ENCODE results near the gene TMIE. TPM values are rescaled to one million over a fixed set of nuclear protein-coding genes. Genes with fewer than 3 reads are reported as not detected.

Gene TMIE, protein sequence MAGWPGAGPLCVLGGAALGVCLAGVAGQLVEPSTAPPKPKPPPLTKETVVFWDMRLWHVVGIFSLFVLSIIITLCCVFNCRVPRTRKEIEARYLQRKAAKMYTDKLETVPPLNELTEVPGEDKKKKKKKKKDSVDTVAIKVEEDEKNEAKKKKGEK
- total RNA-seq (0.26 TPM), polyA plus RNA-seq (1.0 TPM)

DNA sequence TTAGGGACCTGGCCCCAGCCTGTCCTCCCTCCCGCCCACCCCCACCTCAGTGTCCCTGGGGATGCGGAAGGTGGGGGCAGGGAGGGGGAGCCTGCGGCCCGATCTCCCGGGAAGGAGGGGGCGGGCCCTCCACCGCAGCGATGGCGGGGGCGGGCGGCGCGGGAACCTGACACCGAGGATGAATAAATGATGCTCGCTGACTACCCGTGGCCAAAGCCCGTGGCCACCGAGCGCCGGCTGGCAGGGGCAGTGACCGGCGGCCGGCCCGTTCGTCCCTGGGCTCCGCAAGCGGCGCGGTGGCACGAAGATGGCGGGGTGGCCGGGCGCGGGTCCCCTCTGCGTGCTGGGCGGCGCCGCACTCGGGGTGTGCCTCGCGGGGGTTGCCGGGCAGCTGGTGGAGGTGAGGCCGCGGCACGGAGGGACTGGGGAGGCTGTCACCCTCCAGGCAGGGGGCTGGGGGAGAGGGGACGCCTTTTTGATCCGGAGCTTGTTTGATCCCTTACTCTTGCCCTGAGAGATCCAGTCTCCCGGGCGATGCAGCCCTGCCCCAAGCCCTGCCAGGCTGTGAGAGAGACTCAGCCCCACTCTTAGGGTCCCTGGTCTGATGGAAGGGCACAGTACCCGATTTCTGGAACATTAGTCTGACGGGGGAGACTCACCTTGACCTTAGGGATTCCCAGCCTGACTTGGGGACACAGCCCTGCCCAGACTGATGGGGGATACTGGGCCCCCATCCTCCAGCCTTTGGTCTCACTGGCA lies at the start of gene TMIE:
Gene TMIE (plus strand): TSS at position 212 of the 759 bp plus-strand sequence. CDS start 96 bp downstream, at position 308.
- DNase-seq (ENCODE audit: extremely low spot score): no peak
- H3K27ac ChIP-seq (ENCODE audit: low read depth): no peak within 1 kb of the TSS
- WGBS: 6% methylated on average over 51 of the region's 51 CpGs

DNA sequence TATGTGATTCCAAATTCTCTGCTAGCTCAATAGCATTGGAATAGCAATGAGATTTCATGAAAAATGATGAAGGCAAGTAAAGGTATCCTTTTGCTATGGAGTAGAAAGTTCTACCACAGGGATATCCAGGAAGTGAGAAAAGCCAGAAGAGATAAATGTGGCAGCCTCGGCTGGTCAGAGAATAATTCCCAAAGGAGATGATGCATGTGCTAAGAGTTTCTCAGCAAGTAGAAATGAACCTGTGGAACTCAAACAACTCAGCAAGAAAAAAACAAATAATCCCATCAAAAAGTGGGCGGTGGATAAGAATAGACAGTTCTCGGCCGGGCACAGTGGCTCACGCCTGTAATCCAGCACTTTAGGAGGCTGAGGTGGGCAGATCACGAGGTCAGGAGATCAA lies 45.9 kb upstream of the TMIE start:
- no peaks in the 10 kb centered on the region for H3K4me1 ChIP-seq (ENCODE audit: insufficient read depth)
- no peaks in the 10 kb centered on the region for H3K36me3 ChIP-seq (ENCODE audit: insufficient read depth)
- no peak overlapping the region for H3K27ac ChIP-seq (ENCODE audit: low read depth)
- 77% methylated on average over 6 of the region's 6 CpGs for WGBS
- H3K4me3 ChIP-seq (ENCODE audit: low read depth, low read length): no peak overlapping the region
- no peak for DNase-seq (ENCODE audit: extremely low spot score)

More for the DNA sequence above, at the start of gene TMIE:
- Histone ChIP-seq H3K4me1 (ENCODE audit: insufficient read depth) (no peaks in the 10 kb centered on the region), H3K36me3 (ENCODE audit: insufficient read depth) (no peaks in the 10 kb centered on the region), H3K4me3 (ENCODE audit: low read depth, low read length) (peak within 1 kb of the TSS; percentile 37)

DNA sequence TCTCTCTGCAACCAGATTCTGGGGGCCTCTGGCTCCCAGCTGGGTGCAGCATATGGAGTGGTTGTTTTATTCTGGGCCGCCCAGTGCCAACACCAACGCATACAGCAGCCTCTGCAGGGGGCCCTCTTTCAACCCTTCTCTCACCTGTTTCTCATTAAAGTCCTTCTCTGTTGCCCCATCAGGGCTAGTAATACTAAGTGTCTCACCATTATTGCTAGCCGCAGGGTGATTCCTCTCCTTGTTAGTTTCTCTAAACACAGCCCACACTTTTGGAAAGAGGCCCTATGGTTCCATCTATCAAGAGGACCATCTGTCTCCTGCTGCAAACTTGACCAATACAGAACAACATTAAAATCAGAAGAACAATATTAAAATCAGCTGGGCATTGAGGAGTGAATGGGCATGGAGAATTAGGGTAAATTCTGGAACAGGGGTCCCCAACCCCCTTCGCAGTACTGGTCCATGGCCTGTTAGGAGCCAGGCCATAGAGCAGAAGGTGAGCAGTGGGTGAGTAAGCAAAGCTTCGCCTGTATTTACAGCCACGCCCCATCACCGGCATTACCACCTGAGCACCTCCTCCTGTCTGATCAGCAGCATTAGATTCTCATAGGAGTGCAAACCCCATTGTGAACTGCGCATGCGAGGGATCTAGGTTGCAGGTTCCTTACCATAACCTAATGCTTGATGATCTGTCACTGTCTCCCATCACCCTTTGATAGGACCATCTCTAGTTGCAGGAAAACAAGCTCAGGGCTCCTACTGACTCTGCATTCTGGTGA lies 44.2 kb upstream of the TMIE start:
- H3K36me3 ChIP-seq (ENCODE audit: insufficient read depth): no peaks in the 10 kb centered on the region
- H3K4me3 ChIP-seq (ENCODE audit: low read depth, low read length): no peak overlapping the region
- WGBS: 85% methylated on average over 9 of the region's 9 CpGs
- DNase-seq (ENCODE audit: extremely low spot score): no peak
- H3K27ac ChIP-seq (ENCODE audit: low read depth): no peak overlapping the region
- no peaks in the 10 kb centered on the region for H3K4me1 ChIP-seq (ENCODE audit: insufficient read depth)

DNA sequence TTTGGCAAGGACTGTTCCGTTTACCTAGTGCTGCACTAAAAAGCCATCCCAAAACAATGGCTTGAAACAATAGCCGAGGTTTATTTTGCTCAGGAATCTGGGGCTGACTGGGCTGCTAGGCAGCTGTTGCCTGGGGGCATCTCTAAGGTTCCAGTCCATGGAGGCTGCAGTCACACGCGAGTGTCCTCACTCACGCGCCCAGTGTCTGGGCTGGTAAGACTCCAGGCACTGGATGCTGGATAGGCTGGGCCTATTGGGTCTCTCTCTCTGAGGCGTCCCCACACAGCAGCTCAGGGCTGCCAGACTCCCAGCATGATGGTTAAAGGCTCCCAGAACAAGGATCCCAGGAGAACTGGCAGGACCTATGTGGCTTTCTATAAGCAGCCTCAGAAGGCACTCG lies 41.9 kb upstream of the TMIE start:
- Histone ChIP-seq H3K27ac (ENCODE audit: low read depth) (no peak overlapping the region), H3K4me1 (ENCODE audit: insufficient read depth) (no peaks in the 10 kb centered on the region), H3K36me3 (ENCODE audit: insufficient read depth) (no peaks in the 10 kb centered on the region), H3K4me3 (ENCODE audit: low read depth, low read length) (no peak overlapping the region)
- 93% methylated on average over 8 of the region's 8 CpGs for WGBS
- DNase-seq (ENCODE audit: extremely low spot score): no peak

DNA sequence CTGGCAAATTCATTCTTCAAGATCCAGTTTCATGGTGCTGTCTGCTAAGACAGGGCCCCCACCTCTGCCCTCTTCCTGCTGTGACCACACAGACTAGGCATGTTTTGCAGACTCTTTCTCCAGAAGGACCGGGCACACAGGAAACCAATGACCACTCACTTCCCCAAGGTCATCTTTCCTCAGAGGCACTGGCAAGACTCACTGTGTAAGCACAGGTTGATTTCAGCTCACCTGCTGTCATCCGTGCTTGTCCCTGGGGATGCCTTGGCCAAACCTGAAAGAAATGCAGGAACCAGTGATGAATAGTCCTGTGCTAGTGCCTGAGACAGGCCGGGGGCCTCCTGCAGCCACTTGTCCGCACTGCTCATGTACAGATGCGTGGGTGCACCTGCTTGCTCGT lies 41.2 kb upstream of the TMIE start:
- Histone ChIP-seq H3K4me1 (ENCODE audit: insufficient read depth) (no peaks in the 10 kb centered on the region), H3K4me3 (ENCODE audit: low read depth, low read length) (no peak overlapping the region), H3K36me3 (ENCODE audit: insufficient read depth) (no peaks in the 10 kb centered on the region), H3K27ac (ENCODE audit: low read depth) (no peak overlapping the region)
- 91% methylated on average over 6 of the region's 6 CpGs for WGBS
- DNase-seq (ENCODE audit: extremely low spot score): no peak

DNA sequence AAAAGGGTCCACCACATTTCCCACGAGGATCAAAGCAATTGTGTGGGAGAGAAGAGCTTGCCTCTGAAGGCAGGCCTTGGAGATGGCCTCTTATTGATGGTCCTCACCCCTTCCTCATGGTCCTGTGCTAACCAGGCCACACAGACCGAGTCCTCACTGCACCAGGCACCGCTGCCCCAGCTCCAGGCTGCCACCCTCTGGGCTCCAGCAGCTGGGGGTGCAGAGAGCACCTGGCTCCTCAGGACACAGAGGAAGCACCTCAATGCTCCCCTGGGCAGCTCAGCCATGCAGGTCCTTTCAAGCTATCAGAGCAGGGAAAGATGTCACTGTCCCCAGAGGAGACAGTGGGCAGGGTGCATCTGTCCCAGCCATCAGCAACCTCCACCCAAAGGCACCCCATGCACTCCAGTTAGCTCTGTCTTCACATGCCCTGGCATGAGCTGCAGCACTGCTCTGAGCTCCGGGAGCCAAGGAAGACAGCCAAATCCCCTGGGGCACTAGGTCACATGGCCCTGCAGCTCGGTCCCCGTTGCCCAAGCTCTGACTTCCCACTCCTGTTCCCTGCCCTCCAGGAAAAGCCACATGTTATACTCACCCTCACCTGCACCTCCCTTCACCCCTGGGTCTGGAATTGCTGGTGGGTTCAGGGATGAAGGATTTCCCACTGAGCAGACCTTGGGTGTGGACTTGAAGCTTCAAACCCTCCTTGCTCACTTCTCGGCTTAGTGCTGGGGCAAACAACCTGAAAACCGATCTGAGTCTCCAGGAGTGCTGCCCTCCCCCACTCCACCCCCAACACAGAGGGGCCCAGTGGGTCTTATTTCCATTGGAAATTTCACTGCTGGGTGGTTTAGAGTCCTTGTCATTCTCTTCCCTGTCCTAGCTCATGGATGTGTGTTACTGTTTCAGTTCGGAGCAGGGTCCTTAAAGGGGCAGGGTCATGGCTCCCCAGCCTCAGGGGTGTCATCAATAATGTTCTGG lies 40.4 kb upstream of the TMIE start:
- no peak overlapping the region for H3K27ac ChIP-seq (ENCODE audit: low read depth)
- 55% methylated on average over 9 of the region's 9 CpGs for WGBS
- no peak for DNase-seq (ENCODE audit: extremely low spot score)
- no peaks in the 10 kb centered on the region for H3K4me1 ChIP-seq (ENCODE audit: insufficient read depth)
- no peak overlapping the region for H3K4me3 ChIP-seq (ENCODE audit: low read depth, low read length)
- no peaks in the 10 kb centered on the region for H3K36me3 ChIP-seq (ENCODE audit: insufficient read depth)

DNA sequence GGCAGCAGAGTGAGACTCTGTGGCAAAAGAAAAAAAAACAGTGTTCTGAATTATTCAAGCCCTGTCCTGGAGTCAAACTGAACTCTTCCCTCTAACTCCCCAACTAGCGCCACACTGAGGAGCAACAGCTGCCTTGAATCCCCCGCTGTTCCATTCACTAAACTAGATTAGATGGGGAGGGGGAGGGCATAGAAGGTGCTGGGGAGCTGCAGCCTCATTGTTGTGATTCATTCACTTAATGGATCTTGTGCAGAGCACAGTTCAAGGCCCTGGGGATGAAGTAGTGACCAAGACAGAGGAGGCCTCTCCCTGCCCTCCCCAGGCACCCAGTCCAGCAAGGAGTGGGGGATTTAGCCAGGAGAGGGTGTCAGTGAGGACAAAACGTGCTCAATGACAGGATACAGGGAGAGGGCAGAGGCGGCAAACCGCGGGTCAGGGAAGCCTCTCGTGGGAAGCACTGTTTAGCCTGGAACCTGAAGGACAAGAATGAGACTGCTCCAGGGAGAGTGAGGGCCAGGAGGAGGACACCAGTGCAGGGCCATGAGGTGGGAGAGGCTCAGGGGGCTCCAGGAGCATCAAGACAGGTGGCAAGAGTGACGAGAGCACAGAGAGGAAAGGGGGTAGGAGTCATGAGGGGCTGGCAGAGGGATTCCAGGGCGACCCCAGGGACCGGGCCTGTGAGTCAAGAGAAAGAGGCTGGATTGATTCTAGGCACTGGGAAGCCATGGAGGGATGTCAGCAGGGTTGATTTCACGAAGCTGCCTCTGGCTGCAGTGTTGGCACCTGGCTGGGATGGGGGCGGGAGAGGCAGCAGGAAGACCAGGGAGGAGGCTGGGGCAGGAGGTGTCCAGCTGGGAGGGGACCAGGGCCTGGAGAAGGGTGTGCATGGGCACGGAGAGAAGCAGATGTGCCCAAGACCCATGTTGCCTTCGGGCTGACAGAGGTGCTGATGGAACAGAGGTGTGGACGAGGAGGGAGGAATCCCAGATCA lies 39.1 kb upstream of the TMIE start:
- Histone ChIP-seq H3K4me1 (ENCODE audit: insufficient read depth) (no peaks in the 10 kb centered on the region), H3K4me3 (ENCODE audit: low read depth, low read length) (no peak overlapping the region), H3K27ac (ENCODE audit: low read depth) (no peak overlapping the region), H3K36me3 (ENCODE audit: insufficient read depth) (no peaks in the 10 kb centered on the region)
- 82% methylated on average over 15 of the region's 15 CpGs for WGBS
- no peak for DNase-seq (ENCODE audit: extremely low spot score)

DNA sequence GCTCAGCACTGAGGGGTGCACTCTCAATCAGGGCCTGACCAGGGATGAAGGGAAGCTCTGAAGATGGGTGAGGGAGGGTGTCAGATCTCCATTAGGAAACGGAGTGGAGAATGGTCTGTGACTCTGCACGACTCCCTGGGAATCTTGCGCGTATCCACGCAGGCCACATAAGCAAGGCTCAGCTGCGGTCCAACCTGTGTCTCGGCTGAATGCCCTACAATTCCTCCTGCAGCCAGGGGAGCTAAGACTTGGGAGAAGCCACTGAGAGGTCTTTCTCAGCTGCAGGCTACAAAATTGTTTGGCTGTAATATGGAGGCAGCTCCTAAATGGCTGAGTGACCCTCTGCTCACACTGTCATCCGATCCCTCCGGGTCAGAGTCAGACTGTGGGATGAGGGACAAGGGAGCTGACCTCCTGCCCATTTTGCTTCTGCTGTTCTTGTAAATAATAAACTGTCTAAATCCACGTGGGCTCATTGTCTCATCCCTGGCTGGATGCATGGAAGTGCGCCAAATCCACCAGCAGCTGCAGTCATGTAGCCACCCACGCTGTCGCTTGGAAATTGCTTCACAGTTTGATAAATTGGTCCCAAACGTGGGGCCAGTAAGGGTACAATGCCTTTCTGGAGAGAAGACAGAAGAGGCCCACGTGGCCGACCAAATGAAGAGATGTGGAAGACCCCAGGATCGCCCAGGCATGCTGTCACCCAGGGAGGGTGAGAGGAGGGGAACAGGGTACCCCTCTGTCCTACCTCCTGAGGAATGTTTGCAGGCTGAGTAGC lies 38.2 kb upstream of the TMIE start:
- H3K4me1 ChIP-seq (ENCODE audit: insufficient read depth): no peaks in the 10 kb centered on the region
- peak; percentile 11 for DNase-seq (ENCODE audit: extremely low spot score)
- H3K4me3 ChIP-seq (ENCODE audit: low read depth, low read length): no peak overlapping the region
- no peak overlapping the region for H3K27ac ChIP-seq (ENCODE audit: low read depth)
- WGBS: 42% methylated on average over 17 of the region's 17 CpGs
- no peaks in the 10 kb centered on the region for H3K36me3 ChIP-seq (ENCODE audit: insufficient read depth)

DNA sequence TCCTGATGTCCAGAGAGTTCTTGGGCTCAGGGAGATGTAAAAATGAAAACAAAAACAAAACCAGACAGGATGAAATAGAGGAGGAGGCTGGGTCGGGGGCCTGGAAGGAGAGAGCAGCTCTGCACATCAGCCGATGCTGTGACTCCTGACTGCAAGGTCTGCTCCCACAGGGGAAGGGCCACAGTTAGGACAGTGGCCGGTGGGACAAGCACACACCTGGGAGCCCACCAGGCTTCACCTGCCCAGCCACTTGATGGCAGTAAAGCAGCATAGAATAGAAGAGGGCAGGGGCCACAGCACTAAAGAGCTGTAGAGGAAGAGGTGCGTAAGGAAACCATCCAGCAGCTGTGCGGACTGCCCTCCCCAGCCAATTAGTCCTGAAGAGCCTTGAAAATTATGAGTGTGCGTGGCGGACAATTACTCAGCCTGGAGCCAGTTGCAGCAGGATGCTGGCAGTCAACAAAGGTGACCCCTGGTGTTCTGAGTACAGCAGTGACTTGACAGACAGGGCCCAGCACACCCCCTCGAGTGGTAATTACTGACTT lies 37.5 kb upstream of the TMIE start:
- no peak overlapping the region for H3K27ac ChIP-seq (ENCODE audit: low read depth)
- no peak overlapping the region for H3K4me3 ChIP-seq (ENCODE audit: low read depth, low read length)
- DNase-seq (ENCODE audit: extremely low spot score): no peak
- H3K4me1 ChIP-seq (ENCODE audit: insufficient read depth): no peaks in the 10 kb centered on the region
- 78% methylated on average over 8 of the region's 8 CpGs for WGBS
- H3K36me3 ChIP-seq (ENCODE audit: insufficient read depth): no peaks in the 10 kb centered on the region

DNA sequence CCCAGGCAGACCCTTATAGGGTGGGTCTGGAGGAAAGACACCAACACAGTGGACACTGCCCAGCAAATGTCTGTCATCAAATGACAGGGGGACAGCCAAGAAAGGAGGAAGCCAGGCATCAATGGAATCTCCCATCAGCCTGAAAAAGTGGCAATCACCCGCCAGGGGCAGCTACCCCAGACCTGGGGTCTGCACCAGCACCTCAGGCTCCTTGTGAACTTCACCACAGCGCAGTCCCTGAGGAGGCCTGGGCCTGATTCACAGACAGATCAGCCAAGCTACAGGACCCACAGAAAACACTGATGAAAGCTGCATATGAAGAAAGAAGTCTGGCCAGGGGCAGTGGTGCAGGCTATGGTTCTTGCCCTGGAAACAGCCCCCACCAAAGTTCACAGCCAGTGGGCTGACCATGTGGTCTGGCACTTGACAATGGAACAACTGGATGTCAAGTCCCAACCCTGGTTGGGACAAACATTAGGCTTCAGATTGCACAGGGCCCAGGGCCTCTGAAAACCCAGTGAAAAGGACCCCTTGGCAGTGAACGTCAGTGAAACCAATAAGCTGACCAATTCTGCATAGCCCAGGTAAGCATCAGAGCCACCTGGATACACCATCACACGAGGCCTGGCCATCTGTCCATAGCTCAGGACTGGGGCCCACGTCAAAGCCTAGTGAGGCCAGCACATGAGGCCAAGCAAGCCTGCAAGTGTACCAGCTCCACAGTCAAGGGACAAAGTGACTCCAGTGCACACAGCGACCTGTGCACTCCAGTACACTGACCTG lies 36.8 kb upstream of the TMIE start:
- H3K4me3 ChIP-seq (ENCODE audit: low read depth, low read length): no peak overlapping the region
- no peak overlapping the region for H3K27ac ChIP-seq (ENCODE audit: low read depth)
- WGBS: 95% methylated on average over 6 of the region's 6 CpGs
- no peaks in the 10 kb centered on the region for H3K36me3 ChIP-seq (ENCODE audit: insufficient read depth)
- no peak for DNase-seq (ENCODE audit: extremely low spot score)
- no peaks in the 10 kb centered on the region for H3K4me1 ChIP-seq (ENCODE audit: insufficient read depth)
